ENCODE data around the gene TUBA4A. TPM values are rescaled to one million over a fixed set of nuclear protein-coding genes. Genes with fewer than 3 reads are reported as not detected.

TUBA4A gene
- total RNA-seq, 2 donors from 2014 or later: 51.7 to 159 TPM

- Histone ChIP-seq H3K27me3 (no peaks in the 10 kb centered on the region), H3K9me3 (no peaks in the 10 kb centered on the region), H3K4me3 (no peak overlapping the region), H3K36me3 (peaks cover 18% of the 10 kb centered on the region), H3K4me1 (peaks cover 0 to 58% of the 10 kb centered on the region in 2 donors), H3K27ac (peak overlapping the region; percentile 70 to 74)
- TF ChIP-seq CTCF (IDR thresholded peaks at IDR 0.05): no peak
- peak; percentile 69 for DNase-seq (ENCODE audit: low spot score)
Observed at GRCh38 chr2:219249203-219249980, 4.3 kb downstream of the TUBA4A start.

GRCh38 chr2:219248845-219249202 is 4.9 kb downstream of the TUBA4A start:
- no peaks in the 10 kb centered on the region for H3K9me3 ChIP-seq
- DNase-seq (ENCODE audit: low spot score): no peak
- peak overlapping the region; percentile 70 to 74 for H3K27ac ChIP-seq
- peaks cover 0 to 57% of the 10 kb centered on the region in 2 donors for H3K4me1 ChIP-seq
- TF ChIP-seq CTCF (IDR thresholded peaks at IDR 0.05): no peak
- peaks cover 18% of the 10 kb centered on the region for H3K36me3 ChIP-seq
- no peak overlapping the region for H3K4me3 ChIP-seq
- H3K27me3 ChIP-seq: no peaks in the 10 kb centered on the region

GRCh38 chr2:219247678-219248642 is 5.8 kb downstream of the TUBA4A start:
- no peak for DNase-seq (ENCODE audit: low spot score)
- H3K4me3 ChIP-seq: no peak overlapping the region
- peaks cover 0 to 52% of the 10 kb centered on the region in 2 donors for H3K4me1 ChIP-seq
- H3K27me3 ChIP-seq: no peaks in the 10 kb centered on the region
- peaks cover 18% of the 10 kb centered on the region for H3K36me3 ChIP-seq
- H3K9me3 ChIP-seq: no peaks in the 10 kb centered on the region
- no peak for TF ChIP-seq CTCF (IDR thresholded peaks at IDR 0.05)
- no peak overlapping the region for H3K27ac ChIP-seq

GRCh38 chr2:219246559-219246958 is 7.2 kb downstream of the TUBA4A start:
- Histone ChIP-seq H3K9me3 (no peaks in the 10 kb centered on the region), H3K4me1 (peaks cover 0 to 38% of the 10 kb centered on the region in 2 donors), H3K27ac (no peak overlapping the region), H3K36me3 (peaks cover 18% of the 10 kb centered on the region), H3K4me3 (no peak overlapping the region), H3K27me3 (no peaks in the 10 kb centered on the region)
- TF ChIP-seq CTCF (IDR thresholded peaks at IDR 0.05): no peak
- DNase-seq (ENCODE audit: low spot score): no peak

GRCh38 chr2:219245899-219246230 is 7.9 kb downstream of the TUBA4A start:
- H3K36me3 ChIP-seq: peaks cover 18% of the 10 kb centered on the region
- DNase-seq (ENCODE audit: low spot score): no peak
- H3K4me1 ChIP-seq: peaks cover 0 to 38% of the 10 kb centered on the region in 2 donors
- no peak for TF ChIP-seq CTCF (IDR thresholded peaks at IDR 0.05)
- H3K4me3 ChIP-seq: peak overlapping the region; percentile 67 to 92
- peak overlapping the region; percentile 89 to 94 for H3K27ac ChIP-seq
- no peaks in the 10 kb centered on the region for H3K27me3 ChIP-seq
- H3K9me3 ChIP-seq: no peaks in the 10 kb centered on the region
